ENCODE data around the gene NDUFB11.

The NDUFB11 gene

DNA sequence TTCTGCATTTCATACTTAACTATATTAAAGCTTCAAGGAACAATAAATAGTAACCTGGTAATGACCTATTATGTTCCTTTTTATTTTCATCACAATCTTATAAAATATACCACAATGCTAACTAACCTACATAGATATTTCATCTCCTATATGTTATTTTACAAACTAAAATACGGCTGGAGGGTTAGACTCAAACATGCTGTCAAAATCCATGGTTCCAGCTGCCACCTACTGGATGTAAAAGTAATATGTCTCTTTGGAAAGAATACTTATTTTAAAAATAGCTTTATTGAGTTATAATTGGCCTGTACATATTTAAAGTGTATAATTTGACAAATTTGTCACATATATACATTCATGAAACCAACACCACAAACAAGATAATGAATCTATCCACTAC is 51.3 kb downstream of the NDUFB11 start:
- no peaks in the 10 kb centered on the region for H3K36me3 Mint-ChIP-seq (ENCODE audit: low read depth)
- H3K9me3 Mint-ChIP-seq, result no peaks in the 10 kb centered on the region
- H3K4me3 Mint-ChIP-seq, result no peak overlapping the region
- peaks cover 17% of the 10 kb centered on the region for H3K4me1 Mint-ChIP-seq (ENCODE audit: low read depth)
- H3K27me3 Mint-ChIP-seq, result no peaks in the 10 kb centered on the region
- H3K27ac Mint-ChIP-seq, result no peak overlapping the region
